HL-60 (cell line): ENCODE data around the gene SHC3.

Source experiments
- DNase-seq, 2 experiments: peaks; one replicate each; pipeline ENCODE4 v3.0.0-alpha.2; 2010 to 2020; ENCODE audit warnings: low read depth in 1 of 2, low spot score in 1 of 2
- H3K27ac ChIP-seq: fragments of 250-450 bp; sonication (Bioruptor Pico); replicated peaks from 2 replicates; pipeline ENCODE4 v1.5.1; 2020; ENCODE audit warnings: mild to moderate bottlenecking, moderate library complexity
- H3K27me3 ChIP-seq: fragments of 250-450 bp; sonication (Bioruptor Pico); 2 replicates; pipeline ENCODE4 v1.5.1; 2021; ENCODE audit warnings: mild to moderate bottlenecking, moderate library complexity; ENCODE audit not compliant: insufficient read depth, poor library complexity, severe bottlenecking
- H3K4me3 ChIP-seq: replicated peaks from 2 replicates; pipeline ENCODE4 v1.5.1; 2011; ENCODE audit warnings: mild to moderate bottlenecking, control low read depth, low read length; ENCODE audit not compliant: insufficient read depth
- GABPA ChIP-seq: IDR thresholded peaks from 2 replicates; pipeline ENCODE4 v1.6.1; 2012; ENCODE audit warnings: low read depth
- POLR2AphosphoS5 ChIP-seq: IDR thresholded peaks from 2 replicates; pipeline ENCODE4 v1.6.1; 2012; ENCODE audit warnings: low read depth
- SPI1 ChIP-seq: IDR thresholded peaks from 2 replicates; pipeline ENCODE4 v1.6.1; 2012; ENCODE audit warnings: low read depth, mild to moderate bottlenecking, borderline replicate concordance
- TF ChIP-seq, protein P1 (sequence below): IDR thresholded peaks from 2 replicates; pipeline ENCODE4 v1.6.1; 2012; ENCODE audit warnings: low read depth; ENCODE audit not compliant: insufficient replicate concordance
- TF ChIP-seq, protein P2 (sequence below): IDR thresholded peaks from one replicate; pipeline ENCODE4 v1.5.1; 2011; ENCODE audit warnings: low read length, control low read depth, inconsistent platforms; ENCODE audit not compliant: insufficient read depth

SHC3 gene

DNA sequence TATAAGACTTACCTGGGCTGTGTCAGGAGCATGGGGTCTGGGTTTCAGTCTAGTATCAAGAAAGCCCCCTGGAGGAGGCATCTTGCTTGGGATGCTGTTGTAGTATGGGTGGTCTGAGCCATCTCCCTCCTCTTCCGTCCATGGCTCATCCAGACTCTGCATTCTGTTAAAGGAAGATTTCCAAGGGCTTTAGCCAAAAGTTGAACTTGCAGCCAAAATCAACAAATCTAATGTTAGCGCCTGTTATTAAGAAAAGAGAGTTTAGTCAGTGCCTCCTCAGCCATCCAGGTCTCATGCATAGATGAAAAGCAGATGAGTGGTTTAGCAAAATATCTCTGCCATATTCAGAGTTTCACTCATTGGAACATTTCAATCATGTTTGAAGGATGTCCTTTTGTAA lies 131.8 kb downstream of the SHC3 start:
- Histone ChIP-seq H3K27me3 (no peaks in the 10 kb centered on the region), H3K27ac (no peak overlapping the region), H3K4me3 (no peak overlapping the region)
- no peak for DNase-seq
- no peak for TF ChIP-seq SPI1
- TF ChIP-seq, protein P1, sequence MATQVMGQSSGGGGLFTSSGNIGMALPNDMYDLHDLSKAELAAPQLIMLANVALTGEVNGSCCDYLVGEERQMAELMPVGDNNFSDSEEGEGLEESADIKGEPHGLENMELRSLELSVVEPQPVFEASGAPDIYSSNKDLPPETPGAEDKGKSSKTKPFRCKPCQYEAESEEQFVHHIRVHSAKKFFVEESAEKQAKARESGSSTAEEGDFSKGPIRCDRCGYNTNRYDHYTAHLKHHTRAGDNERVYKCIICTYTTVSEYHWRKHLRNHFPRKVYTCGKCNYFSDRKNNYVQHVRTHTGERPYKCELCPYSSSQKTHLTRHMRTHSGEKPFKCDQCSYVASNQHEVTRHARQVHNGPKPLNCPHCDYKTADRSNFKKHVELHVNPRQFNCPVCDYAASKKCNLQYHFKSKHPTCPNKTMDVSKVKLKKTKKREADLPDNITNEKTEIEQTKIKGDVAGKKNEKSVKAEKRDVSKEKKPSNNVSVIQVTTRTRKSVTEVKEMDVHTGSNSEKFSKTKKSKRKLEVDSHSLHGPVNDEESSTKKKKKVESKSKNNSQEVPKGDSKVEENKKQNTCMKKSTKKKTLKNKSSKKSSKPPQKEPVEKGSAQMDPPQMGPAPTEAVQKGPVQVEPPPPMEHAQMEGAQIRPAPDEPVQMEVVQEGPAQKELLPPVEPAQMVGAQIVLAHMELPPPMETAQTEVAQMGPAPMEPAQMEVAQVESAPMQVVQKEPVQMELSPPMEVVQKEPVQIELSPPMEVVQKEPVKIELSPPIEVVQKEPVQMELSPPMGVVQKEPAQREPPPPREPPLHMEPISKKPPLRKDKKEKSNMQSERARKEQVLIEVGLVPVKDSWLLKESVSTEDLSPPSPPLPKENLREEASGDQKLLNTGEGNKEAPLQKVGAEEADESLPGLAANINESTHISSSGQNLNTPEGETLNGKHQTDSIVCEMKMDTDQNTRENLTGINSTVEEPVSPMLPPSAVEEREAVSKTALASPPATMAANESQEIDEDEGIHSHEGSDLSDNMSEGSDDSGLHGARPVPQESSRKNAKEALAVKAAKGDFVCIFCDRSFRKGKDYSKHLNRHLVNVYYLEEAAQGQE: no peak
- TF ChIP-seq, protein P2, sequence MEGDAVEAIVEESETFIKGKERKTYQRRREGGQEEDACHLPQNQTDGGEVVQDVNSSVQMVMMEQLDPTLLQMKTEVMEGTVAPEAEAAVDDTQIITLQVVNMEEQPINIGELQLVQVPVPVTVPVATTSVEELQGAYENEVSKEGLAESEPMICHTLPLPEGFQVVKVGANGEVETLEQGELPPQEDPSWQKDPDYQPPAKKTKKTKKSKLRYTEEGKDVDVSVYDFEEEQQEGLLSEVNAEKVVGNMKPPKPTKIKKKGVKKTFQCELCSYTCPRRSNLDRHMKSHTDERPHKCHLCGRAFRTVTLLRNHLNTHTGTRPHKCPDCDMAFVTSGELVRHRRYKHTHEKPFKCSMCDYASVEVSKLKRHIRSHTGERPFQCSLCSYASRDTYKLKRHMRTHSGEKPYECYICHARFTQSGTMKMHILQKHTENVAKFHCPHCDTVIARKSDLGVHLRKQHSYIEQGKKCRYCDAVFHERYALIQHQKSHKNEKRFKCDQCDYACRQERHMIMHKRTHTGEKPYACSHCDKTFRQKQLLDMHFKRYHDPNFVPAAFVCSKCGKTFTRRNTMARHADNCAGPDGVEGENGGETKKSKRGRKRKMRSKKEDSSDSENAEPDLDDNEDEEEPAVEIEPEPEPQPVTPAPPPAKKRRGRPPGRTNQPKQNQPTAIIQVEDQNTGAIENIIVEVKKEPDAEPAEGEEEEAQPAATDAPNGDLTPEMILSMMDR: no peak
- no peak for TF ChIP-seq POLR2AphosphoS5
- TF ChIP-seq GABPA: no peak

DNA sequence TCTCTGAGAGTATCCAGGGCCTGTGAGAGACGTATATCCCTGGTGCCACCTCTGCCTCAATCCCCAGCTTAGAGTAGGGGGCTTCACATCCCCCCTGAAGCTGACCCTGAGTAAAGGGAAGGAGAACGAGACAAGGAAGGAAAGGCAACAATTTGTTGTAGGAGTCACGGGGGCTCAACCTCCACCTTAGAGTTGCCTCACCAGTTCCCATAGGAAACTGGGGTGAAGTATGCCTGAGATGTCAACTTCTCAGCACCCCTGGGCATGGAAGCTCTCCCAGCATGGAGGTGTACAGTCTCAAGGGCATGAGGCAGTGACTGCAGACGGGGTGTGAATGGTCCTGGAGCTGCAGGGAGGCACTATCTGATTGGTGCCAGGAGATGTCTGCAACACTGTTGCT lies 133.7 kb downstream of the SHC3 start:
- TF ChIP-seq, protein P1: no peak
- TF ChIP-seq POLR2AphosphoS5 (no peak), GABPA (no peak), SPI1 (no peak)
- TF ChIP-seq, protein P2: no peak
- Histone ChIP-seq H3K27me3 (no peaks in the 10 kb centered on the region), H3K27ac (no peak overlapping the region), H3K4me3 (no peak overlapping the region)
- DNase-seq: no peak

DNA sequence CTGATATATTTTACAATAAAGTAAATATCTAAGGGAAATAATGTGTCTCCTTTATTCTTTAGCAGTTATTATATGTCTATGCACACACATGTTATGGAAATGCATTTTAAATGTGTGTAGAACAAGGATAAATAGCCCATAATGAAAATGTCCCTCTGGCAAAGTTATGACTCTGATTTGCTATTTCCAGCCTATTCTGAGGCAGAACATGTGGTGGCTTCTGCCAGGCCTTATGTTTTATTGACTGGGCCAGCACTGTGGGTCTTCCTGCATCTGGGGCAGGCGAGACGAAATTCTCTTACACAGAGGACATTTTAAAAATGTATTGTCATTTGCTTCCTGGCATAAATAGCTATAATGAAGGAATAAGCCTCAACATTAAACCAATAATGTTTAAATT lies 134.5 kb downstream of the SHC3 start:
- Histone ChIP-seq H3K4me3 (no peak overlapping the region), H3K27ac (no peak overlapping the region), H3K27me3 (no peaks in the 10 kb centered on the region)
- TF ChIP-seq POLR2AphosphoS5 (no peak), GABPA (no peak), SPI1 (no peak)
- TF ChIP-seq, protein P2: no peak
- TF ChIP-seq, protein P1: no peak
- DNase-seq: no peak
